ENCODE results near the gene SLC26A9.

SLC26A9 gene

GRCh38 chr1:205926636-205927035, 16.6 kb downstream of the SLC26A9 start:
- H3K4me3 Mint-ChIP-seq = no peak overlapping the region
- no peaks in the 10 kb centered on the region for H3K36me3 Mint-ChIP-seq (ENCODE audit: insufficient read depth)
- ATAC-seq (replicated peaks; ENCODE audit: extremely low read depth, poor library complexity, severe bottlenecking) = no peak
- no peak for DNase-seq (ENCODE audit: low spot score in 2 of 2)
- H3K27ac Mint-ChIP-seq (ENCODE audit: low read depth) = no peak overlapping the region
- peaks cover 11% of the 10 kb centered on the region for H3K27me3 Mint-ChIP-seq
- no peaks in the 10 kb centered on the region for H3K9me3 Mint-ChIP-seq
- H3K4me1 Mint-ChIP-seq = no peaks in the 10 kb centered on the region

GRCh38 chr1:205926213-205926612, 17.0 kb downstream of the SLC26A9 start:
- Mint-ChIP-seq H3K27me3 (peaks cover 11% of the 10 kb centered on the region), H3K4me3 (no peak overlapping the region), H3K36me3 (ENCODE audit: insufficient read depth) (no peaks in the 10 kb centered on the region), H3K27ac (ENCODE audit: low read depth) (no peak overlapping the region), H3K9me3 (no peaks in the 10 kb centered on the region), H3K4me1 (no peaks in the 10 kb centered on the region)
- ATAC-seq (replicated peaks; ENCODE audit: extremely low read depth, poor library complexity, severe bottlenecking) (no peak), DNase-seq (ENCODE audit: low spot score in 2 of 2) (no peak)

- Mint-ChIP-seq H3K4me1 (no peaks in the 10 kb centered on the region), H3K27ac (ENCODE audit: low read depth) (no peak overlapping the region), H3K9me3 (no peaks in the 10 kb centered on the region), H3K4me3 (no peak overlapping the region), H3K36me3 (ENCODE audit: insufficient read depth) (no peaks in the 10 kb centered on the region), H3K27me3 (peaks cover 11% of the 10 kb centered on the region)
- ATAC-seq (replicated peaks; ENCODE audit: extremely low read depth, poor library complexity, severe bottlenecking) = no peak
- DNase-seq (ENCODE audit: low spot score in 2 of 2) = no peak
Observed at GRCh38 chr1:205925736-205926135, 17.5 kb downstream of the SLC26A9 start.

- Mint-ChIP-seq H3K27ac (ENCODE audit: low read depth) (no peak overlapping the region), H3K36me3 (ENCODE audit: insufficient read depth) (no peaks in the 10 kb centered on the region), H3K4me3 (no peak overlapping the region), H3K9me3 (no peaks in the 10 kb centered on the region), H3K4me1 (no peaks in the 10 kb centered on the region), H3K27me3 (peaks cover 11% of the 10 kb centered on the region)
- DNase-seq (ENCODE audit: low spot score in 2 of 2) (no peak), ATAC-seq (replicated peaks; ENCODE audit: extremely low read depth, poor library complexity, severe bottlenecking) (no peak)
Observed at GRCh38 chr1:205924460-205924790, 18.8 kb downstream of the SLC26A9 start.

- no peak for ATAC-seq (replicated peaks; ENCODE audit: extremely low read depth, poor library complexity, severe bottlenecking)
- no peaks in the 10 kb centered on the region for H3K36me3 Mint-ChIP-seq (ENCODE audit: insufficient read depth)
- peaks cover 11% of the 10 kb centered on the region for H3K27me3 Mint-ChIP-seq
- no peak overlapping the region for H3K27ac Mint-ChIP-seq (ENCODE audit: low read depth)
- DNase-seq (ENCODE audit: low spot score in 2 of 2) = no peak
- H3K4me1 Mint-ChIP-seq = no peaks in the 10 kb centered on the region
- no peaks in the 10 kb centered on the region for H3K9me3 Mint-ChIP-seq
- no peak overlapping the region for H3K4me3 Mint-ChIP-seq
Observed at GRCh38 chr1:205923651-205924459, 19.4 kb downstream of the SLC26A9 start.

- H3K4me3 Mint-ChIP-seq = no peak overlapping the region
- DNase-seq (ENCODE audit: low spot score in 2 of 2) (no peak), ATAC-seq (replicated peaks; ENCODE audit: extremely low read depth, poor library complexity, severe bottlenecking) (no peak)
- H3K27me3 Mint-ChIP-seq = peaks cover 11% of the 10 kb centered on the region
- H3K36me3 Mint-ChIP-seq (ENCODE audit: insufficient read depth) = no peaks in the 10 kb centered on the region
- H3K4me1 Mint-ChIP-seq = no peaks in the 10 kb centered on the region
- H3K27ac Mint-ChIP-seq (ENCODE audit: low read depth) = no peak overlapping the region
- H3K9me3 Mint-ChIP-seq = no peaks in the 10 kb centered on the region
Observed at GRCh38 chr1:205922806-205923205, 20.4 kb downstream of the SLC26A9 start.

- Mint-ChIP-seq H3K9me3 (no peaks in the 10 kb centered on the region), H3K4me1 (no peaks in the 10 kb centered on the region), H3K4me3 (no peak overlapping the region), H3K27me3 (peaks cover 8% of the 10 kb centered on the region), H3K36me3 (ENCODE audit: insufficient read depth) (no peaks in the 10 kb centered on the region), H3K27ac (ENCODE audit: low read depth) (no peak overlapping the region)
- no peak for ATAC-seq (replicated peaks; ENCODE audit: extremely low read depth, poor library complexity, severe bottlenecking)
- DNase-seq (ENCODE audit: low spot score in 2 of 2) = no peak
Observed at GRCh38 chr1:205922314-205922713, 20.9 kb downstream of the SLC26A9 start.

GRCh38 chr1:205921570-205921909, 21.7 kb downstream of the SLC26A9 start:
- DNase-seq (ENCODE audit: low spot score in 2 of 2) = no peak
- ATAC-seq (replicated peaks; ENCODE audit: extremely low read depth, poor library complexity, severe bottlenecking) = no peak
- Mint-ChIP-seq H3K4me1 (no peaks in the 10 kb centered on the region), H3K27ac (ENCODE audit: low read depth) (no peak overlapping the region), H3K27me3 (peaks cover under 1% of the 10 kb centered on the region), H3K36me3 (ENCODE audit: insufficient read depth) (no peaks in the 10 kb centered on the region), H3K9me3 (no peaks in the 10 kb centered on the region), H3K4me3 (no peak overlapping the region)

GRCh38 chr1:205920861-205921569, 22.2 kb downstream of the SLC26A9 start:
- H3K36me3 Mint-ChIP-seq (ENCODE audit: insufficient read depth) = no peaks in the 10 kb centered on the region
- H3K27ac Mint-ChIP-seq (ENCODE audit: low read depth) = no peak overlapping the region
- DNase-seq (ENCODE audit: low spot score in 2 of 2) = no peak
- no peaks in the 10 kb centered on the region for H3K9me3 Mint-ChIP-seq
- H3K4me1 Mint-ChIP-seq = no peaks in the 10 kb centered on the region
- no peak overlapping the region for H3K4me3 Mint-ChIP-seq
- no peaks in the 10 kb centered on the region for H3K27me3 Mint-ChIP-seq
- ATAC-seq (replicated peaks; ENCODE audit: extremely low read depth, poor library complexity, severe bottlenecking) = no peak

GRCh38 chr1:205920159-205920558, 23.1 kb downstream of the SLC26A9 start:
- H3K4me3 Mint-ChIP-seq = no peak overlapping the region
- ATAC-seq (replicated peaks; ENCODE audit: extremely low read depth, poor library complexity, severe bottlenecking) (no peak), DNase-seq (ENCODE audit: low spot score in 2 of 2) (no peak)
- no peaks in the 10 kb centered on the region for H3K9me3 Mint-ChIP-seq
- H3K36me3 Mint-ChIP-seq (ENCODE audit: insufficient read depth) = no peaks in the 10 kb centered on the region
- no peaks in the 10 kb centered on the region for H3K4me1 Mint-ChIP-seq
- H3K27me3 Mint-ChIP-seq = no peaks in the 10 kb centered on the region
- no peak overlapping the region for H3K27ac Mint-ChIP-seq (ENCODE audit: low read depth)

GRCh38 chr1:205918955-205919746, 24.1 kb downstream of the SLC26A9 start:
- H3K4me1 Mint-ChIP-seq = no peaks in the 10 kb centered on the region
- H3K36me3 Mint-ChIP-seq (ENCODE audit: insufficient read depth) = no peaks in the 10 kb centered on the region
- peak; percentile 48 to 50 for DNase-seq (ENCODE audit: low spot score in 2 of 2)

GRCh38 chr1:205917466-205918238, 25.6 kb downstream of the SLC26A9 start:
- Mint-ChIP-seq H3K4me1 (no peaks in the 10 kb centered on the region), H3K4me3 (no peak overlapping the region), H3K36me3 (ENCODE audit: insufficient read depth) (no peaks in the 10 kb centered on the region), H3K27me3 (peaks cover 13% of the 10 kb centered on the region), H3K27ac (ENCODE audit: low read depth) (no peak overlapping the region), H3K9me3 (no peaks in the 10 kb centered on the region)
- no peak for ATAC-seq (replicated peaks; ENCODE audit: extremely low read depth, poor library complexity, severe bottlenecking)
- peak in 1 of 2 donors; percentile 1 for DNase-seq (ENCODE audit: low spot score in 2 of 2)

More at GRCh38 chr1:205918955-205919746, 24.1 kb downstream of the SLC26A9 start:
- H3K27me3 Mint-ChIP-seq = peaks cover 2% of the 10 kb centered on the region
- H3K27ac Mint-ChIP-seq (ENCODE audit: low read depth) = no peak overlapping the region
- H3K4me3 Mint-ChIP-seq = no peak overlapping the region
- H3K9me3 Mint-ChIP-seq = no peaks in the 10 kb centered on the region
- peak; percentile 62 for ATAC-seq (replicated peaks; ENCODE audit: extremely low read depth, poor library complexity, severe bottlenecking)
